Measurements from ENCODE around the gene TSEN2.
"Not testable (repeated sequence)": the region's sequence is repeated elsewhere in the genome, so short reads cannot be mapped to it uniquely, and the experiment has no call there.

TSEN2 gene

GRCh38 chr3:12465151-12465835, 19.0 kb upstream of the TSEN2 start:
- Histone ChIP-seq H3K36me3 (ENCODE audit: insufficient read depth, low read length) (no peaks in the 10 kb centered on the region), H2AFZ (ENCODE audit: low read length, unreplicated experiment) (no peak overlapping the region), H3K79me2 (ENCODE audit: control insufficient read depth, insufficient read depth, low read length, unreplicated experiment) (no peaks in the 10 kb centered on the region), H3K27ac (ENCODE audit: low read depth, low read length) (no peak overlapping the region), H3K4me1 (ENCODE audit: control insufficient read depth, insufficient read depth, low read length, unreplicated experiment) (peaks cover 5% of the 10 kb centered on the region), H3K27me3 (ENCODE audit: insufficient read depth, low read length) (no peaks in the 10 kb centered on the region), H3K4me3 (ENCODE audit: low read depth, low read length) (no peak overlapping the region)

- Histone ChIP-seq H3K27ac (ENCODE audit: low read depth, low read length) (no peak overlapping the region), H3K4me1 (ENCODE audit: control insufficient read depth, insufficient read depth, low read length, unreplicated experiment) (peaks cover 6% of the 10 kb centered on the region), H3K4me3 (ENCODE audit: low read depth, low read length) (no peak overlapping the region), H3K27me3 (ENCODE audit: insufficient read depth, low read length) (no peaks in the 10 kb centered on the region), H3K79me2 (ENCODE audit: control insufficient read depth, insufficient read depth, low read length, unreplicated experiment) (no peaks in the 10 kb centered on the region), H3K36me3 (ENCODE audit: insufficient read depth, low read length) (no peaks in the 10 kb centered on the region), H2AFZ (ENCODE audit: low read length, unreplicated experiment) (no peak overlapping the region)
Measured at GRCh38 chr3:12465836-12466225, 18.4 kb upstream of the TSEN2 start.

- H3K27me3 ChIP-seq (ENCODE audit: insufficient read depth, low read length): no peaks in the 10 kb centered on the region
- no peak overlapping the region for H3K4me3 ChIP-seq (ENCODE audit: low read depth, low read length)
- H3K27ac ChIP-seq (ENCODE audit: low read depth, low read length): no peak overlapping the region
- no peak overlapping the region for H2AFZ ChIP-seq (ENCODE audit: low read length, unreplicated experiment)
- H3K4me1 ChIP-seq (ENCODE audit: control insufficient read depth, insufficient read depth, low read length, unreplicated experiment): peaks cover 9% of the 10 kb centered on the region
- no peaks in the 10 kb centered on the region for H3K79me2 ChIP-seq (ENCODE audit: control insufficient read depth, insufficient read depth, low read length, unreplicated experiment)
- no peaks in the 10 kb centered on the region for H3K36me3 ChIP-seq (ENCODE audit: insufficient read depth, low read length)
Measured at GRCh38 chr3:12467746-12468145, 16.5 kb upstream of the TSEN2 start.

GRCh38 chr3:12468276-12468675, 16.0 kb upstream of the TSEN2 start:
- Histone ChIP-seq H3K27me3 (ENCODE audit: insufficient read depth, low read length) (no peaks in the 10 kb centered on the region), H3K27ac (ENCODE audit: low read depth, low read length) (no peak overlapping the region)

GRCh38 chr3:12468757-12469156, 15.5 kb upstream of the TSEN2 start:
- Histone ChIP-seq H3K36me3 (ENCODE audit: insufficient read depth, low read length) (no peaks in the 10 kb centered on the region), H3K27me3 (ENCODE audit: insufficient read depth, low read length) (no peaks in the 10 kb centered on the region), H3K4me1 (ENCODE audit: control insufficient read depth, insufficient read depth, low read length, unreplicated experiment) (peaks cover 9% of the 10 kb centered on the region), H3K27ac (ENCODE audit: low read depth, low read length) (no peak overlapping the region), H3K79me2 (ENCODE audit: control insufficient read depth, insufficient read depth, low read length, unreplicated experiment) (no peaks in the 10 kb centered on the region), H2AFZ (ENCODE audit: low read length, unreplicated experiment) (no peak overlapping the region), H3K4me3 (ENCODE audit: low read depth, low read length) (no peak overlapping the region)

More at GRCh38 chr3:12468276-12468675, 16.0 kb upstream of the TSEN2 start:
- Histone ChIP-seq H2AFZ (ENCODE audit: low read length, unreplicated experiment) (no peak overlapping the region), H3K36me3 (ENCODE audit: insufficient read depth, low read length) (no peaks in the 10 kb centered on the region), H3K4me1 (ENCODE audit: control insufficient read depth, insufficient read depth, low read length, unreplicated experiment) (peaks cover 9% of the 10 kb centered on the region), H3K79me2 (ENCODE audit: control insufficient read depth, insufficient read depth, low read length, unreplicated experiment) (no peaks in the 10 kb centered on the region), H3K4me3 (ENCODE audit: low read depth, low read length) (no peak overlapping the region)

GRCh38 chr3:12469222-12469621, 15.1 kb upstream of the TSEN2 start:
- not testable (repeated sequence) for H3K27ac ChIP-seq (ENCODE audit: low read depth, low read length)

GRCh38 chr3:12470111-12470510, 14.2 kb upstream of the TSEN2 start:
- no peak overlapping the region for H2AFZ ChIP-seq (ENCODE audit: low read length, unreplicated experiment)
- H3K27ac ChIP-seq (ENCODE audit: low read depth, low read length): no peak overlapping the region
- H3K4me1 ChIP-seq (ENCODE audit: control insufficient read depth, insufficient read depth, low read length, unreplicated experiment): peaks cover 9% of the 10 kb centered on the region
- H3K27me3 ChIP-seq (ENCODE audit: insufficient read depth, low read length): no peaks in the 10 kb centered on the region
- no peaks in the 10 kb centered on the region for H3K36me3 ChIP-seq (ENCODE audit: insufficient read depth, low read length)
- H3K79me2 ChIP-seq (ENCODE audit: control insufficient read depth, insufficient read depth, low read length, unreplicated experiment): no peaks in the 10 kb centered on the region
- no peak overlapping the region for H3K4me3 ChIP-seq (ENCODE audit: low read depth, low read length)

More at GRCh38 chr3:12469222-12469621, 15.1 kb upstream of the TSEN2 start:
- H3K4me1 ChIP-seq (ENCODE audit: control insufficient read depth, insufficient read depth, low read length, unreplicated experiment); H3K4me3 ChIP-seq (ENCODE audit: low read depth, low read length); H3K36me3 ChIP-seq (ENCODE audit: insufficient read depth, low read length); H3K27me3 ChIP-seq (ENCODE audit: insufficient read depth, low read length); H3K79me2 ChIP-seq (ENCODE audit: control insufficient read depth, insufficient read depth, low read length, unreplicated experiment); H2AFZ ChIP-seq (ENCODE audit: low read length, unreplicated experiment): not testable (repeated sequence)

- Histone ChIP-seq H2AFZ (ENCODE audit: low read length, unreplicated experiment) (no peak overlapping the region), H3K4me3 (ENCODE audit: low read depth, low read length) (no peak overlapping the region), H3K4me1 (ENCODE audit: control insufficient read depth, insufficient read depth, low read length, unreplicated experiment) (peaks cover 10% of the 10 kb centered on the region), H3K27ac (ENCODE audit: low read depth, low read length) (no peak overlapping the region), H3K36me3 (ENCODE audit: insufficient read depth, low read length) (no peaks in the 10 kb centered on the region), H3K27me3 (ENCODE audit: insufficient read depth, low read length) (no peaks in the 10 kb centered on the region), H3K79me2 (ENCODE audit: control insufficient read depth, insufficient read depth, low read length, unreplicated experiment) (no peaks in the 10 kb centered on the region)
Measured at GRCh38 chr3:12470680-12471079, 13.6 kb upstream of the TSEN2 start.

- Histone ChIP-seq H3K27ac (ENCODE audit: low read depth, low read length) (no peak overlapping the region), H3K79me2 (ENCODE audit: control insufficient read depth, insufficient read depth, low read length, unreplicated experiment) (no peaks in the 10 kb centered on the region), H3K36me3 (ENCODE audit: insufficient read depth, low read length) (no peaks in the 10 kb centered on the region), H3K4me3 (ENCODE audit: low read depth, low read length) (no peak overlapping the region), H3K27me3 (ENCODE audit: insufficient read depth, low read length) (no peaks in the 10 kb centered on the region), H2AFZ (ENCODE audit: low read length, unreplicated experiment) (no peak overlapping the region), H3K4me1 (ENCODE audit: control insufficient read depth, insufficient read depth, low read length, unreplicated experiment) (peaks cover 16% of the 10 kb centered on the region)
Measured at GRCh38 chr3:12471241-12471640, 13.0 kb upstream of the TSEN2 start.

GRCh38 chr3:12472000-12472610, 12.2 kb upstream of the TSEN2 start:
- H3K4me3 ChIP-seq (ENCODE audit: low read depth, low read length): no peak overlapping the region
- H2AFZ ChIP-seq (ENCODE audit: low read length, unreplicated experiment): no peak overlapping the region
- H3K36me3 ChIP-seq (ENCODE audit: insufficient read depth, low read length): no peaks in the 10 kb centered on the region
- no peak overlapping the region for H3K27ac ChIP-seq (ENCODE audit: low read depth, low read length)
- peaks cover 23% of the 10 kb centered on the region for H3K4me1 ChIP-seq (ENCODE audit: control insufficient read depth, insufficient read depth, low read length, unreplicated experiment)
- no peaks in the 10 kb centered on the region for H3K27me3 ChIP-seq (ENCODE audit: insufficient read depth, low read length)
- H3K79me2 ChIP-seq (ENCODE audit: control insufficient read depth, insufficient read depth, low read length, unreplicated experiment): no peaks in the 10 kb centered on the region

- Histone ChIP-seq H3K79me2 (ENCODE audit: control insufficient read depth, insufficient read depth, low read length, unreplicated experiment) (no peaks in the 10 kb centered on the region), H3K36me3 (ENCODE audit: insufficient read depth, low read length) (no peaks in the 10 kb centered on the region), H3K27me3 (ENCODE audit: insufficient read depth, low read length) (no peaks in the 10 kb centered on the region), H3K27ac (ENCODE audit: low read depth, low read length) (no peak overlapping the region), H3K4me3 (ENCODE audit: low read depth, low read length) (no peak overlapping the region), H3K4me1 (ENCODE audit: control insufficient read depth, insufficient read depth, low read length, unreplicated experiment) (peaks cover 23% of the 10 kb centered on the region), H2AFZ (ENCODE audit: low read length, unreplicated experiment) (no peak overlapping the region)
Measured at GRCh38 chr3:12472796-12473195, 11.5 kb upstream of the TSEN2 start.
